CD4-positive, alpha-beta T cell treated with Interleukin-17A for 1 hour (primary cell): ENCODE data around the gene CPE.
A peak's percentile ranks its signal among the peaks of the same experiment; 100 is the strongest.
"Not testable (repeated sequence)": the region's sequence is repeated elsewhere in the genome, so short reads cannot be mapped to it uniquely, and the experiment has no call there.

Source experiments
- DNase-seq: peaks from one replicate; pipeline ENCODE4 v3.0.0-alpha.2; 2020

CPE gene

DNA sequence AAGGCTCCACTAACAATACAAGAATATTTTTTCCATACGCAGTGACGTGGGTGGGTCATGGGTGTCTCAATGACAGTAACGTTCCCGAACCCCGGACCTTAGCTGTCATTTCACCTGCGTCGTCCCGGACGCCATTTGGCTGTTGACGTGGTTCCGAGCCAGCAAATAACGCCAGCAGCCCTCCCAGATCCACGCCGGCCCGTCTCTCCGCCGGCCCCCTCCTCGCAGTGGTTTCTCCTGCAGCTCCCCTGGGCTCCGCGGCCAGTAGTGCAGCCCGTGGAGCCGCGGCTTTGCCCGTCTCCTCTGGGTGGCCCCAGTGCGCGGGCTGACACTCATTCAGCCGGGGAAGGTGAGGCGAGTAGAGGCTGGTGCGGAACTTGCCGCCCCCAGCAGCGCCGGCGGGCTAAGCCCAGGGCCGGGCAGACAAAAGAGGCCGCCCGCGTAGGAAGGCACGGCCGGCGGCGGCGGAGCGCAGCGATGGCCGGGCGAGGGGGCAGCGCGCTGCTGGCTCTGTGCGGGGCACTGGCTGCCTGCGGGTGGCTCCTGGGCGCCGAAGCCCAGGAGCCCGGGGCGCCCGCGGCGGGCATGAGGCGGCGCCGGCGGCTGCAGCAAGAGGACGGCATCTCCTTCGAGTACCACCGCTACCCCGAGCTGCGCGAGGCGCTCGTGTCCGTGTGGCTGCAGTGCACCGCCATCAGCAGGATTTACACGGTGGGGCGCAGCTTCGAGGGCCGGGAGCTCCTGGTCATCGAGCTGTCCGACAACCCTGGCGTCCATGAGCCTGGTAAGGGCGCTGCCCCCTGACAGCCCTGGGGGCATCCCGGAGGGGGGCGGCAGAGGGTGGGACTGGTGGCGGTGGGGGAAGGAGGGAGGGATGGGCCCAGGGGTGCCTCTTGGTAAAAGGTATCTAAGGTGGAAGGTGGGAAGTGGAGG is at the start of gene CPE:
TSS of gene CPE (plus strand) at position 264 of the 933 bp plus-strand sequence. CDS start at position 478, 214 bp downstream.
- DNase-seq = peak; percentile 35

DNA sequence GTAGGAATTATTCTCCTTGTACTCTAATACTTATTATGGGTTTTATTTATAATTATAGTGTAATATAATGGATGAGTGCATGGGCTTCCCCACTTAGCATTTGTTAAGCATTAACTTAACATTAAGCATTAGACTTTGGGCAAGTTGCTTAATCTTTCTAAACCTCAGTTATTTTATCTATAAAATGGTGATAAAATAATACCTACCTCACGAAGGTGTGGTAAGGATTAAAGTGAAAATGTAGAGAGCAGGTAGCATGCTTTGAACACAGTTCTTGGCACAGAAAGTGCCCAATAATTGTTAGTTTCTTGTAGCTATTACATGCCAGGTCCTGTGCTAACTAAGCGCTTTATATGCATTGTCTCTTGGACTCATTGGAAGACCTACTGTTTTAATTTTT is 48.7 kb upstream of the CPE start:
- DNase-seq = no peak

DNA sequence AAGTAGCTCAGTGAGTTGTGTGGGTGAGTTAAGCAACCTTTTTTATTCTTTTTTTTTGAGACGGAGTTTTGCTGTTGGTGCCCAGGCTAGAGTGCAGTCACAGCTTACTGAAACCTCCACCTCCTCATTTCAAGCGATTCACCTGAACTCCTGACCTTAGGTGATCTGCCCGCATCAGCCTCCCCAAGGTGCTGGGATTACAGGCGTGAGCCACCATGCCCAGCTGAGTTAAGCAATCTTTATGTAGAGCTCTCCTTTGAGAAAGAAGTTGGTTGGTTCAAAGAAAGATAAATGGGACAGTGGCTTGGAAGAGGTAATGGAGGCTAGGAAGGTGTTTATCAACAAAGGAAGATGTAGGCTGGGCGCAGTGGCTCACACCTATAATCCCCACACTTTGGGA is 48.1 kb upstream of the CPE start:
- DNase-seq = no peak

DNA sequence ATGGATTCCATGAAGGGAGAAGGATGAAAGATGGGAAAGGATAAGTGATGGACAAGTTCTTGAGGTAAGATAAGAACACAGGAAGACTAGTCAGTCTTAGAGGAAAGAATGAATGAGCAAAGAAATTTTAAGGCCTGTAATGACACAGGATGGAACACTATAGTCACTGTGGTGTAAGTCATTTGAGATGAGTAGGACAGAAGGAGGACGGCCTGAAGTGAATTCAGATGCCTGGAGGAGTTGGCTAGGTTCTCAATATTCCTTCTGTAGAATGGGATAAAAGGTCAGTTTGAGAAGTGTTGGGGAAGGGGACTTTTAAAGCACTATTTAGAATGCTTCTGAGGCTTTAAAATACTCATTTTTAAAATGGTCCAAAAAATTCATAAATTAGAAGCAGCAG is 47.4 kb upstream of the CPE start:
- no peak for DNase-seq

DNA sequence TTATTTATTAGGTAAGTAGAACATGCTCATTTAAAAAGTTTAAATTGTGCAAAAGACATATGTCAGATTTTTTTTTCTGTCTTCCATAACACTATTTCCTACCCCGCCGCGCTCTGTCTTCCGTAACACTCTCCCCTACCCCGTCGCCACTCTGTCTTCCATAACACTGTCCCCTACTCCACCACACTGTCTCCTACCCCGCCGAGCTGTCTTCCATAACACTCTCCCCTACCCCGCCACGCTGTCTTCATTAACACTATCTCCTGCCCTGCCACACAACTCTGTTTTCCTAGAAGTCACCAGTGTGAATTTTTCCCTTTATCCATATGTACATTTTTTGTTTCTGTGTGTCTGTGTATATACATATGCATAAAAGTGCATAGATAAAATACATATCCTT is 47.0 kb upstream of the CPE start:
- no peak for DNase-seq

DNA sequence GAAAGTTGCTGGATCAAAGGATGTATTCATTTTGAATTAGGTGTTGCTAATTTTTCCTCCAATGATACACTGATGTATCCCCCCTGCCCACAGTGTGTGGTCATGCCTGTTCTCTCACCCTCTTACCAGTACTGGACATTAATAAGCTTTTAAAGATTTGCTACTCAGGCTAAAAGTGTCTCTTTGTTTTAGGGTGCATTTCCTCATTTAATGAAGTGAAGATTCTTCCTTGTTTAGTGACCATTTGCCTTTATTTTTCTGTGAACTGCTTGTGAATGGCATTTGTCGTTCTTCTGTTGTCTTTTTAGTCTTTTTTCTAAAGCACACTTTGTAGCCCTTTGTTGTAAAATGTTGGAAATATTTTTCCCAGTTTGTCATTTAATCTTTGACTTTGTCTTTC is 46.3 kb upstream of the CPE start:
- DNase-seq = no peak

DNA sequence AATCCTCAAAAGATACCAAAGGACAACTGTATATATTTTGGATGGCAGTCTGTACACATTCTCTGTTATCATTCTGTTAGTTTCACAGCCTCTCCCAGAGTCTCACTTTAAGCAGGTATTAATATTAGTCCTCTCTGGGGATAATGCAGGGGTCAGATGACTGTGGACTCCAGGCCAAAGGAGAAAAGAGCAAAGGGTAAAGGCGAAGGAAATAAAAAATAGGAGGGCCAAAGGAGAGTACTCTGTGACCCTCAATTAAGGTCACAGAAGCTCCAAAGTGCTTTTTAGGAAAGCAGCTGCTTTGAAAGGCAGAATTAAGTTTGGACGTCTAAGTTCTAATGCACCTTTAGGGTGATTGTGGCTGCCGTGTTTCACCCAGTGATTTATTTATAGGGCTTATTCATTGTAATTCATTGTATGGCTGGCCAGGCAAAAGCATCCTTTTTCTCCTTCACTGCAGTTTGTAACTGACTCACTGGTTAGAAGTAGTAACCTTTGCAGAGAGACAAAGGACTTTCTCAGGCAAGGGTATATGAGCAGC is 43.6 kb upstream of the CPE start:
- no peak for DNase-seq

DNA sequence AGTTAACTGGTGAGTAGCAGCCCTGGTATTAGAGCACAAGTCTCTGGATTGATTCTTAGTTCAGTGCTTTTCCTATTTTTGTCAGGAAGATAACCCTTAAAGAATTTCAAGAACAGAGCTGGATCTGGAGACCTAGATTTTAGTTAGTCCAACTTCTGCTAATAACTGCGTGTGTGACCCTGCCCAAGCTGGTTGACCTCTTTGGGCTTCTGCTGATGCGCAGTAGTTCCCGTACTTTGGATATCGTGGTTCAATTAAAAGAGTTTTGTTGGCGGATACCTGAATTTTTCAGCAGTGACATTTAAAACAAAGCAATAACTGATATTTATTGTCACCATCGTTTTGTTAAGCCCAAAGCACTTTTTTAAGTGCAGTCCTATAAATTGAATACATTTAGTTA is 42.1 kb upstream of the CPE start:
- DNase-seq = no peak

DNA sequence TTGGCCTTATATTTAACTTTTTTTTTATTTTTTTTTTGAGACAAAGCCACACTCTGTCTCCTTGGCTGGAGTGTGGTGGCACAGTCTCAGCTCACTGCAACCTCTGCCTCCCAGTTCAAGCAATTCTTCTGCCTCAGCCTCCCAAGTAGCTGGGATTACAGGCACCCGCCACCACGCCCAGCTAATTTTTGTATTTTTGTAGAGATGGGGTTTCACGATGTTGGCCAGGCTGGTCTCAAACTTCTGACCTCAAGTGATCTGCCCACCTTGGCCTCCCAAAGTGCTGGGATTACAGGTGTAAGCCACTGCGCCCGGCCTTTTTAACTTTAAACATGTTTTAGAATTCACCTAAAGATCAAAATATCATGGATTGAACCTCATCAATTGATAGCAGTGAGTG is 36.5 kb upstream of the CPE start:
- DNase-seq = not testable (repeated sequence)

DNA sequence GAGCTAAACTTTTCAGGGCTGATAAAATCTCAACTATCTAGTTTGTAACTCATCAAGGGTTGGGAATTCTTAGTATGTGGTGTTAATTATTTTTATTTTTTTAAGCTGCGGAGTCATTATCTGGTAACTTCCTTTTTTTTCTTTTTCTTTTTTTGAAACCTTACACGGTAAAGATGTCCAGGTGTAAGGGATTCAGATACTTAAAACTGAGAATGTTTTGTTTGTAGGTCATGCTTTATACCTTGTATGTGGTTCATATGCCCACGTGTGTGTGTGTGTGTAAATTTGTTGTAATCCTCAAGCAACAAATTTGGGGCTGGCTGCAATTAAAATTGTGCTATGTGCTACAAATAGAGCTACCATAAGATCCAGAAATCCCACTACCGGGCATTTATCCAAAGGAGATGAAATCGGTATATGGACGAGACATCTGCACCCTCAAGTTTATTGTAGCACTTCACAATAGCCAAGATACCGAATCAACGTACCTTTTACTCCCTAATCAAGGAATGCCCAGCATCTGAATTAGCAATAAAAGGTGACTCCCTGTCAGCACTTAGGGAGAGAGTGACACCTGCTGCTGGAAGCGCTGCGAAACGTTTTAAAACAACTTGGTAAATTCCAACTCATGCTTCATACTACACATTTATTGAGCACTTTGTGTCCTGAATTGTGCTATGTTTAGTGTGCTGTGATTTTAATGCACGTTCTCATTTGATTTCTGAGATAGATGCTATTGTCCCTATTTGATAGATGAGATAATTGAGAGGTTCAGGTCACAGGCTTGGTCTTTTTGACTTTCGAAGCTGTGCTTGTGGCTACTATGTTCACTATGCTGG is 35.2 kb upstream of the CPE start:
- DNase-seq = peak; percentile 19

DNA sequence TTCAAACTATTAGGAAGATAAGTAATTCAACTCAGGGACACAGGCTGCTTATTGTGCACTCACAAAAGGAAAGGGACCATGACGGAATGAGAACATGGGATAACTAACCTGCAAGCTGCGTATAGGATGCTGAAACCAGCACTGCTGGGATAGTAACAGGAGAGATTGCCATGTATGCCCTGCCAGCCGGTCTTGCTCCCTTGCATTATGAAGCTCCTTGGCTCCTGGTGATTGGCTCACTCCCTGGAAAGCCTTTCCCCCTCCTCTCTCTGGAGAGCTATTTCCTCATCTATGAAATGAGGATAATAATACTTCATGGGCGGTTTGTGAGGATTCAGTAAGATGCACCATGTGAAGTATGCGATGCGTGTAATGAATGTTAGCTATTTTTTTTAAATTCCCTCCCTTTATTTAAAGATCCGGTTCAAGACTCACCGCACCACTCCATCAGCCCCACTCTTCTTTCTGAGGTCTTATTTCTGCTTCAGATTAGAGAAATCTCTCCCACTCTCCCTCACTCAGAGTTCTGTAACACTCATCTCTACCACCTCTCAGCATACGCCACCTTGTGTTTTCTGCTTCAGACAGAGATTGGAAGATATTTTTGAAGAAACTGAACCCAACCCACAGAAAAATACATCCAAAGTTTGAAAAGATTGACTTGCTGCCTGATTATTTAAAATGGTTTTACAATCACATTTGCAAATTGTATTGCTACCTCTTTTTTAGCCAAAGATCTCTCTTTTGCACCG is 33.0 kb upstream of the CPE start:
- no peak for DNase-seq

DNA sequence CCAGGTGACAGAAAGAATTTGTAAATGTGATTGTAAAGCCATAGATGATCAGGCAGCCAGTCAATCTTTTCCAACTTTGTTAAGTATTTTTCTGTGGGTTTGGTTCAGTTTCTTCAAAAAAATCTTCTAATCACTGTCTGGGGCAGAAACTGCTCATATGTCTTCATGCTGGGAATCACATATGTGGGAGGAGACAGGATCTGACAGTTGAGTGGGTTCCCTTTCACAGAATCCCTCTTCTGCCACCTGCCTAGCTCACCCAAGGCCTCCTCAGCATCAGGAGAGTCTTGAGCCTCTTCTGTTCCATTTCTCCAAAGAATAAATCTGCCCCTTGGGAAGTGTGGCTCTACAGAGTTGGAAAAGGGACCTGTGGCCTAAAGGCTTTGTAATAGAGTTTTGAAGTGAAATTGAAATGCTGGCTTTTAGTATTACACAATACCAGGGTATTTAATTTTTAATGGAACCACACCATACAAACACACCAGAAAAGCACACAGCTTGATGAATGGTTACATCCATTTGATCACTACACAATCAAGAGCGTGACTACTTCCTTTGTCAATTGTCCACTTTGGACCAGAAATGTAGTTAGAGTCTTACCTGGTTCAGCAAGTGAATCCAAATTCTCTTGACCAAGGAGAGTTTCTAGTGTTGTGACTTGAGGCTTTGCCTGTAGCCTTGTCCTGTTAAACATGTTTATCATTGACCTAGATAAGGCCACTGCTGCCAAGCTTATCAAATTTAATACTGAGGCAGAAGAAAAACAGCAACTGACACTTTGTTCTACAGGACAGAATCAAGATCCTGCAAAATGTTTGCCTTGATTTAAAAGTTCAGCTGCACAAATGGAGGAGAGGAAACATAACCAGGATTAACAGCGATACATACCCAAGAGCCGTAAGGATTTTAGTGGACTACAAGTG is 30.9 kb upstream of the CPE start:
- DNase-seq = no peak

DNA sequence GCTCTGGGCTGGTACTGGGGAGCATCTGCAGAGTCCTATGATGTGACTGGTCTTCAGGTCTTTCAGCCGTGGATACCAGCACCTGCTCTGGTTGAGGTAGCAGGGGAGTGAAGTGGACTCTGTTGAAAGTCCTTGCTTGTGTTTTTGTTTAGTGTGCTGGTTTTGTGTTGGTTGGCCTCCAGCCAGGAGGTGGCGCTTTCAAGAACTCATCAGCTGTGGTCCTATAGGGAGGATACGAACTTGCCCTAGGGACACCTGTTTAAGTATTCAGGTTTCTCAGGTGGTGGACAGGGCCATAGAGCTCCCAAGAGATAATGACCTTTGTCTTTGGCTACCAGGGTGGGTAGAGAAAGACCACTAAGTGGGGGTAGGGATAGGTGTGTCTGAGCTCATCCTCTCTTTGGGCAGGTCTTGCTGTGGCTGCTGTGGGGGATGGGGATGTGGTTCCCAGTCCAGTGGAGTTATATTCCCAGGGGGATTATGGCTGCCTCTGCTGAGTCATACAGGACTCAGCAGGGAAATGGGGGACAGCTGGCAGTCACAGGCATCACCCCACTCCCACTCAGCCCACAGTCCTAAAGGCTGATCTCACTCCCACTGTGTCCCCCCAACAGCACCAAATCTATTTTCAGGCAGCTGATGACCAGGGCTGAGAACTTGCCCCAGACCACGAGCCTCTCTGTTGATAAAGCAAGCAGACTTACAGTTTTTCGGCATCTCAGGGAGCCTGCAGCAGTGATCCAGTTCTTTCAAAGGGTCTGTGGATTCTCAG is 27.3 kb upstream of the CPE start:
- DNase-seq = no peak

DNA sequence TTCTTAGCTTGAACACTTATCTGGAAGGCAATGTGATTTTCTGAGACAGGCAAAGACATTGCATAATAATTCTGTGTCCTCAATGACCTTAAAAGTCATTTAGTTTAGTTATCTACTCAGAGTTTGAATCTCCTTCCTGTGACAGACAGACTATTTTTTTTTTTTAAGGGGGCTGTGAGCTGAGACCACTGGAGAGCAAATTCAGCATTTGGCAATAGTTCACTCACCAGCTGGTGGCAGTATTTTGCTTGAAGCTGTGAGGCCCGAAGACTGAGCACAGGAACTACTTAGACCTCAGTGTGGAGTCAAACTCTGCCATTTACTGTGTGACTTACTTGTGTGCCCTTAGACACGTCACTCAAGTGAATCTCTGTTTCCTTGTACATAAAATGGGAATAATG is 22.9 kb upstream of the CPE start:
- DNase-seq = no peak

DNA sequence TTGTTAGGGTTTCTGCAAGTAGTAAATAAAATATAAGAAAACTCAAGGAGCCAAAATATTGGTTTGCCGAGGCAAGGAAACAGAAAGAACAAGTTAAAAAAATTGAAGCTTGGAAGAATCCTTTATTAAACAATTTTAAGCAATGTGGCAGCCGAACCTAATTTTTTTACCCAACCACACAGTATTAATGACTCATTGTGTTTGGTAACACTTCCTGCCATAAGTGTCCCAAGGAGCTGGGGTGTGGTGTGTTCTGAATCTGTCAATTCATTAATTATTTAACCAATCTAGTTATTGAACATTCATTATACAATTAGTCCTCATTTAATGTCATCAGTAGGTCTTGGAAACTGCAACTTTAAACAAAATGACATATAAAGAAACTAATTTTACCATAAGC is 19.3 kb upstream of the CPE start:
- no peak for DNase-seq

DNA sequence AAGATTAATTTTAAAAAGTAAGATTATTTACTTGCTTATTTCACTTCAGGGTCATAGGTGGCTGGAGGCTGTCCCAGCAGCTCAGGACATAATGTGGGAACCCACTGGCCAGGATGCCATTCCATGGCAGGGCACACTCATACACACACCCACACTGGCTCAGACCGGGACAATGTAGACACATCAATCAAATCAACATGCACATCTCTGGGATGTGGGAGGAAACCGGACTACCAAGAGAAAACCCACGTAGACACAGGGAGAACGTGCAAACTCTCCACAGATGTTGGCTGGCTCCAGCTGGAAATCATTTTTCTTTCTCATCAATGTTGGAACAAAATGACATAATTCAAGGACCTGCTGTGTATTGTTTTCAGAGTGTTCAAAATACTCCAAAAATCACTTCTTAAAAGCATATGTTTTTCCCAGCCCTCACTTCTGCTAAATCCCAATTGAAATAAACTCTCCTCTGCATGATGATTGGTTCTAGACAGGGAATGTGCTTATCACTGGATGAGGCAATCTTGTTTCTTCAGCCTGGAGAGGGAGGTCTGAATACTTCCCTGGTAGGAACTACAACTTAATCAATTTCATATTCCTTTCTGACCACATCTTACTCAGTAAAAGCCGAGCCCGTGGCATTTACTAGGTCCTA is 18.6 kb upstream of the CPE start:
- DNase-seq = no peak

DNA sequence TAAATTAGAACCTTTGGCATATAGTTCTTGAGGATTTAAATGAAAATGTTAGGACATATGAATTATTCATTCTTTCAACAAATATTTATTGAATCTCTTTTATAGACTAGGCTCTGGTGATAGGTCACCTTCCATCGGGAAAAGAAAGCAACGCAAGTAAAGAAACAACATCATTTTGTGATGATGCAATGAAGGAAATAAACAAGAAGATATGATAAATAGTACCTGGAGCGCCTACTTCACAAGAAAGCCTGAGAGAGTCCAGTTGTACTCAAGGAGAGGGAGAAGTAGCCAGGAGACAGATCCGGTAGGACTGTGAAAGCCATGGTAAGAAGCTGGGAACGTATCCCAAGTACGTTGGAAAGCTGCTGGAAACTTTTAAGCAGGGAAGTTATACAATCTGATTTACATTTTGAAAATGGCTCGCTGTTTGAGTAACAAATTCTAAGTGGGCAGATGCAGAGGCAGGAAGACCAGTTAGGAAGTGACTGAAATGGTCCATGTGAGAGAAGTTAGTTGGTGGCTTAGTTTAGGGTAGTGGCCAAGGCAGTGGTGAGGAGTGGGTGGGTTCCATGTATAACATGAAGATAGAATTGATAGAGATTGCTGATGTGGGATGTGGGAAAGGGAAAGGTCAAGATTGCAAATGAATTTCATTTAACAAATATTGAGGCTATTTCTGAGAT is 17.7 kb upstream of the CPE start:
- DNase-seq = no peak

DNA sequence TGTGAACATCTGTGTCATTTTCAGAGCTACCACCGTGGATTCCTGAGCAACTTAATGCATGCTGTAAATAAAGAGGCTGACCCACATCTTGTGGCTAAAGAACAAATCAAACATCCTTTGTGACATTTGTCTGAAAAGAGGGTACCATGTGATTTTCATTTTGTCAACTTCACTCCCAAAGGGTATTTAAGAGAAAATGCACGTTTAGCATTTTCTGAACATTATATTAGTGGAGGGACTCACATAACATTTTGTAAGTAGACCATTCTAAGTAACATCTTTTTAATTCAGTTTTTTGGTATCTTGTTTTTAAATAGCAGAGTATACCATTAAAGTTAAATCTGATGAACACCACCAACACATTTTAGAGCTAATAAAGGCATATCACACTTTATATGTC is 17.0 kb upstream of the CPE start:
- DNase-seq = no peak

DNA sequence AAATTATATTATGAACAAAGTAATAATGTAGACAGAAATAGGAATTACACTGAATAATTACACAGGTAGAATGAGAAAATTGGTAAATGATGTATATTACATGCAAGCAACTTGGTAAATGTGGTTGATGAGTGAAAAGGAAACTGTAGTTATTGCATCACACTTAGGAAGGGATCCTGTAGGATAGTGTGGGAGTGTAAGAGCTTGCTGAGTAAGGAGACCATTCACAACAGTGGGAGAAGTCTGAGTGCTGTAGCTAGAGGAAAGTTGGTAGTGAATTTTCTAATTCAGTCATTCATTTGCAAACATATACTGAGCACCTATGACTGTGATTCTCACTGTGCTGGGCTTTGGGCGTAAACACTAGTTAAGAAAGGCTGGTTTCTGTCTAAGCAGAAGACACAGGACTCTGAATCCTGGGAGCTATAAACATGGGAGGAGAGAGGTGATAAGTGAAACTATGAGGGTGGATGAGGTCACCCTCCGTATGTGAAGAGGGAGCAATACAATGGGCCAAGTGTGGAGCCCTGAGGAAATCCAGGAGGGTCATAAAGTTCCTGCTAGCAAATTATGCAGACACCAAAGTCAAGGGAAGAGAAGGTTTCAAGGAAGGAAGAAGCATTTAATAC is 14.2 kb upstream of the CPE start:
- DNase-seq = no peak
